SK-N-SH (cell line): Measurements from ENCODE around the gene PDXDC1. TPM values are rescaled to one million over a fixed set of nuclear protein-coding genes. Genes with fewer than 3 reads are reported as not detected.
"Not testable (repeated sequence)": the region's sequence is repeated elsewhere in the genome, so short reads cannot be mapped to it uniquely, and the experiment has no call there.

Experiments
- CTCF ChIA-PET: fragments of 300-600, 350-600 bp; formaldehyde crosslinking; extraction: SDS; loops from one replicate; lab custom pipeline; 2021; lab: Yijun Ruan, JAX
- POLR2A ChIA-PET: fragments of 350-600 bp; sonication (Branson Sonifier 250); formaldehyde crosslinking; extraction: SDS; loops from one replicate; lab custom pipeline; 2020; ENCODE audit warnings: antibody characterized with exemption, inconsistent platforms; lab: Yijun Ruan, JAX
- DNase-seq: peaks from one replicate; pipeline ENCODE4 v3.0.0; 2012
- H2AFZ ChIP-seq: fragments of 200-600 bp; sonication (generic); 2 replicates; pipeline ENCODE4 v1.8.1; 2016; ENCODE audit warnings: antibody characterized with exemption, mild to moderate bottlenecking, low read depth
- H3F3A ChIP-seq: fragments of 200-600 bp; sonication (generic); replicated peaks from 2 replicates; pipeline ENCODE3; 2016; ENCODE audit warnings: antibody characterized with exemption, mild to moderate bottlenecking; ENCODE audit not compliant: insufficient read depth
- H3K27ac ChIP-seq, 2 experiments: fragments of 200-500 bp in 1 of 2; fragments of 200-600 bp in 1 of 2; sonication (Bioruptor generic) in 1 of 2; sonication (generic), shearing (Covaris generic) in 1 of 2; 2 replicates each; pipeline versions ENCODE4 v1.5.1 to v1.6.1; 2014 to 2016; ENCODE audit warnings: low read depth in 2 of 2, inconsistent platforms in 1 of 2, low read length in 1 of 2, mild to moderate bottlenecking in 1 of 2, mixed read lengths in 1 of 2
- H3K27me3 ChIP-seq: fragments of 200-600 bp; sonication (generic), shearing (Covaris generic); 2 replicates; pipeline ENCODE4 v1.6.1; 2016; ENCODE audit warnings: mixed run types; ENCODE audit not compliant: insufficient read depth
- H3K36me3 ChIP-seq, 2 experiments: fragments of 200-500 bp in 1 of 2; fragments of 200-600 bp in 1 of 2; sonication (Bioruptor generic) in 1 of 2; sonication (generic) in 1 of 2; replicated peaks in 1 of 2; 2 replicates each; pipeline versions ENCODE3 to v1.5.1; 2014 to 2016; ENCODE audit warnings: low read length in 1 of 2, mild to moderate bottlenecking in 1 of 2; ENCODE audit not compliant: insufficient read depth in 2 of 2, control insufficient read depth in 1 of 2
- H3K4me1 ChIP-seq, 2 experiments: fragments of 200-500 bp in 1 of 2; fragments of 200-600 bp in 1 of 2; sonication (Bioruptor generic) in 1 of 2; sonication (generic), shearing (Covaris generic) in 1 of 2; 2 replicates each; pipeline versions ENCODE4 v1.5.1 to v1.6.1; 2014 to 2016; ENCODE audit warnings: low read depth in 1 of 2, low read length in 1 of 2, mixed run types in 1 of 2; ENCODE audit not compliant: insufficient read depth in 2 of 2, control insufficient read depth in 1 of 2
- H3K4me2 ChIP-seq: fragments of 200-600 bp; sonication (generic), shearing (Covaris generic); 2 replicates; pipeline ENCODE4 v1.6.1; 2017; ENCODE audit warnings: mixed run types
- H3K4me3 ChIP-seq, 2 experiments: fragments of 200-500 bp in 1 of 2; fragments of 200-600 bp in 1 of 2; sonication (Bioruptor generic) in 1 of 2; sonication (generic), shearing (Covaris generic) in 1 of 2; 2 replicates each; pipeline versions ENCODE4 v1.5.1 to v1.8.1; 2014 to 2016; ENCODE audit warnings: low read depth in 2 of 2, inconsistent platforms in 1 of 2, low read length in 1 of 2, mild to moderate bottlenecking in 1 of 2, mixed read lengths in 1 of 2, moderate library complexity in 1 of 2
- H3K79me2 ChIP-seq: fragments of 200-600 bp; sonication (generic); 2 replicates; pipeline ENCODE4 v1.8.1; 2017; ENCODE audit warnings: mild to moderate bottlenecking; ENCODE audit not compliant: insufficient read depth
- H3K9ac ChIP-seq: fragments of 200-600 bp; sonication (generic); 2 replicates; pipeline ENCODE4 v1.6.1; 2017; ENCODE audit warnings: mixed run types
- H3K9me2 ChIP-seq: fragments of 200-600 bp; sonication (generic); 2 replicates; pipeline ENCODE4 v1.6.1; 2017; ENCODE audit warnings: mixed run types
- H3K9me3 ChIP-seq: fragments of 200-600 bp; sonication (generic); 2 replicates; pipeline ENCODE4 v1.6.1; 2017; ENCODE audit warnings: mixed run types, mild to moderate bottlenecking, moderate library complexity
- H4K20me1 ChIP-seq: fragments of 200-600 bp; sonication (generic); 2 replicates; pipeline ENCODE4 v1.6.1; 2017; ENCODE audit warnings: mild to moderate bottlenecking, mixed run types; ENCODE audit not compliant: insufficient read depth
- CHD2 ChIP-seq: fragments of 150-350 bp; IDR thresholded peaks from 2 replicates; pipeline ENCODE4 v1.6.1; 2018; ENCODE audit warnings: low read length; ENCODE audit not compliant: partially characterized antibody
- EP300 ChIP-seq, 2 experiments: IDR thresholded peaks; 2 replicates each; pipeline versions ENCODE4 v1.4.0 to v1.6.1; 2012; ENCODE audit warnings: borderline replicate concordance in 1 of 2, low read depth in 1 of 2, low read length in 1 of 2
- FOXM1 ChIP-seq: IDR thresholded peaks from 2 replicates; pipeline ENCODE4 v1.4.0; 2012; ENCODE audit warnings: low read depth, mild to moderate bottlenecking
- MAX ChIP-seq: IDR thresholded peaks from 2 replicates; pipeline ENCODE4 v1.4.0; 2012; ENCODE audit warnings: low read depth
- MXI1 ChIP-seq: IDR thresholded peaks from 2 replicates; pipeline ENCODE4 v1.6.1; 2012; ENCODE audit warnings: mild to moderate bottlenecking, low read depth, low read length, improper control_type of control experiment
- NFIC ChIP-seq: IDR thresholded peaks from 2 replicates; pipeline ENCODE4 v1.4.0; 2012; ENCODE audit warnings: borderline replicate concordance
- RCOR1 ChIP-seq: fragments of 150-350 bp; IDR thresholded peaks from 2 replicates; pipeline ENCODE4 v1.6.1; 2017; ENCODE audit warnings: antibody characterized with exemption, low read length
- RXRA ChIP-seq: IDR thresholded peaks from 2 replicates; pipeline ENCODE4 v1.4.0; 2012; ENCODE audit warnings: low read depth, mild to moderate bottlenecking, borderline replicate concordance
- WGBS: methylation state at CpG from one replicate; pipeline ENCODE4 v1.1.6; 2017; ENCODE audit warnings: low lambda C conversion rate; 5-methylcytosine and 5-hydroxymethylcytosine counted together
- polyA plus RNA-seq, 3 experiments: library from polyadenylated mRNA; depleted of rRNA; stranded (reverse); fragments of >200 nt; gene quantifications; 2 replicates each; pipeline ENCODE4 v1.2.3, GENCODE V29; 2012

PDXDC1 gene
- polyA plus RNA-seq, 1 of the 3 experiments (the other 2 are of a cell fraction): 37.4 TPM

GRCh38 chr16:15144092-15144631 is 169.3 kb downstream of the PDXDC1 start:
- H3K36me3 ChIP-seq, CTCF ChIA-PET, H3F3A ChIP-seq, POLR2A ChIA-PET, H2AFZ ChIP-seq, H3K27me3 ChIP-seq, H3K4me3 ChIP-seq, H3K9me3 ChIP-seq, H3K9me2 ChIP-seq: not testable (repeated sequence)
- H3K4me2 ChIP-seq: peak overlapping the region; percentile 78
- peak overlapping the region; percentile 54; the same call in 1 of the 2 replicates for H3K9ac ChIP-seq
- peaks cover 72% of the 10 kb centered on the region for H3K79me2 ChIP-seq
- peak; percentile 75 for DNase-seq
- H4K20me1 ChIP-seq: peaks cover 26% of the 10 kb centered on the region; the same call in 1 of the 2 replicates
- TF ChIP-seq CHD2 (peak; percentile 35), MAX (peak; percentile 43), MXI1 (peak; percentile 52; the same call in 1 of the 2 replicates), EP300 (IDR thresholded peaks at IDR 0.05; ENCODE audit: borderline replicate concordance in 1 of 2, low read depth in 1 of 2, low read length in 1 of 2) (peak in 1 of 2 experiments; percentile 20; a peak in 1 of 4 replicates), FOXM1 (peak; percentile 99), NFIC (0 out of 2 replicates have a peak, but pooled peaks have one; percentile 13), RXRA (peak; percentile 42; the same call in 1 of the 2 replicates)
- peaks cover 25 to 65% of the 10 kb centered on the region in 2 experiments; a peak in 2 of 4 replicates for H3K4me1 ChIP-seq
- whole genome bisulfite sequencing: 19% methylated on average over 10 of the region's 22 CpGs
- peak overlapping the region; percentile 39 to 96 for H3K27ac ChIP-seq

- peak; percentile 25 for DNase-seq
- H3K36me3 ChIP-seq, H3F3A ChIP-seq, H3K4me3 ChIP-seq, H3K27me3 ChIP-seq, H3K9me2 ChIP-seq, H2AFZ ChIP-seq, H3K9me3 ChIP-seq, CTCF ChIA-PET: not testable (repeated sequence)
- Histone ChIP-seq H3K27ac (peak overlapping the region; percentile 39 to 96; a peak in 3 of 4 replicates), H3K4me2 (peak overlapping the region; percentile 78), H3K4me1 (peaks cover 25 to 65% of the 10 kb centered on the region in 2 experiments; a peak in 2 of 4 replicates), H3K79me2 (peaks cover 75% of the 10 kb centered on the region), H3K9ac (peak overlapping the region; percentile 54; the same call in 1 of the 2 replicates), H4K20me1 (peaks cover 23% of the 10 kb centered on the region; the same call in 1 of the 2 replicates)
- WGBS: 48% methylated on average over 8 of the region's 20 CpGs
- POLR2A ChIA-PET: interaction anchor here (0.9 kb wide), 1 partner anchor 51 kb away, joined by 4 read pairs; the partner anchor contains the start of gene RRN3
These were observed 170.1 kb downstream of the PDXDC1 start for GRCh38 chr16:15144781-15145417.

- CTCF ChIA-PET, H3K27me3 ChIP-seq, H3K4me3 ChIP-seq, H2AFZ ChIP-seq, H3F3A ChIP-seq, H3K9ac ChIP-seq, H3K9me3 ChIP-seq, H3K4me2 ChIP-seq, H3K36me3 ChIP-seq, H3K9me2 ChIP-seq: not testable (repeated sequence)
- Histone ChIP-seq H4K20me1 (peaks cover 23% of the 10 kb centered on the region; the same call in 1 of the 2 replicates), H3K27ac (peak overlapping the region in 1 of 2 experiments; percentile 96; a peak in 2 of 4 replicates), H3K79me2 (peaks cover 74% of the 10 kb centered on the region), H3K4me1 (peaks cover 25 to 63% of the 10 kb centered on the region in 2 experiments; a peak in 2 of 4 replicates)
- peak; percentile 50 for DNase-seq
- POLR2A ChIA-PET: interaction anchor here (0.9 kb wide), 1 partner anchor 52 kb away, joined by 4 read pairs; the partner anchor contains the start of gene RRN3
- WGBS: 78% methylated on average over 12 of the region's 35 CpGs
- TF ChIP-seq RCOR1 (peak; percentile 53; the same call in 1 of the 2 replicates), MXI1 (peak; percentile 63; the same call in 1 of the 2 replicates)
These were observed 170.8 kb downstream of the PDXDC1 start for GRCh38 chr16:15145418-15146263.

GRCh38 chr16:15146264-15146662 is 171.4 kb downstream of the PDXDC1 start:
- H3K4me3 ChIP-seq, H2AFZ ChIP-seq, H3K9me3 ChIP-seq, DNase-seq, H3K36me3 ChIP-seq, H3K4me2 ChIP-seq, H3F3A ChIP-seq, H3K9me2 ChIP-seq, H3K27me3 ChIP-seq, H3K9ac ChIP-seq, POLR2A ChIA-PET, CTCF ChIA-PET: not testable (repeated sequence)
- peaks cover 25 to 57% of the 10 kb centered on the region in 2 experiments; a peak in 2 of 4 replicates for H3K4me1 ChIP-seq
- H4K20me1 ChIP-seq: peaks cover 23% of the 10 kb centered on the region; the same call in 1 of the 2 replicates
- 96% methylated on average over 14 of the region's 23 CpGs for WGBS
- H3K79me2 ChIP-seq: peaks cover 68% of the 10 kb centered on the region
- H3K27ac ChIP-seq: peak overlapping the region in 1 of 2 experiments; percentile 96; a peak in 2 of 4 replicates
